Gastroesophageal sphincter (tissue), 3 donors: ENCODE results near the gene FOXK1.

ENCODE experiments used
- EP300 ChIP-seq: sonication (generic); formaldehyde crosslinking; IDR thresholded peaks from one replicate; pipeline ENCODE4 v1.6.1; 2017; ENCODE audit warnings: antibody characterized with exemption, mild to moderate bottlenecking
- POLR2AphosphoS5 ChIP-seq: sonication (generic); formaldehyde crosslinking; IDR thresholded peaks from one replicate; pipeline ENCODE4 v1.6.1; 2017; ENCODE audit warnings: antibody characterized with exemption
- TF ChIP-seq, protein P1 (sequence below), 4 experiments: fragments of 200-600 bp in 2 of 4; fragments of 450-650 bp in 2 of 4; sonication (generic) in 1 of 4; IDR thresholded peaks; one replicate each; pipeline ENCODE4 v1.5.1; 2017 to 2019; ENCODE audit warnings: antibody characterized with exemption in 4 of 4, mild to moderate bottlenecking in 2 of 4, moderate library complexity in 2 of 4

DNA sequence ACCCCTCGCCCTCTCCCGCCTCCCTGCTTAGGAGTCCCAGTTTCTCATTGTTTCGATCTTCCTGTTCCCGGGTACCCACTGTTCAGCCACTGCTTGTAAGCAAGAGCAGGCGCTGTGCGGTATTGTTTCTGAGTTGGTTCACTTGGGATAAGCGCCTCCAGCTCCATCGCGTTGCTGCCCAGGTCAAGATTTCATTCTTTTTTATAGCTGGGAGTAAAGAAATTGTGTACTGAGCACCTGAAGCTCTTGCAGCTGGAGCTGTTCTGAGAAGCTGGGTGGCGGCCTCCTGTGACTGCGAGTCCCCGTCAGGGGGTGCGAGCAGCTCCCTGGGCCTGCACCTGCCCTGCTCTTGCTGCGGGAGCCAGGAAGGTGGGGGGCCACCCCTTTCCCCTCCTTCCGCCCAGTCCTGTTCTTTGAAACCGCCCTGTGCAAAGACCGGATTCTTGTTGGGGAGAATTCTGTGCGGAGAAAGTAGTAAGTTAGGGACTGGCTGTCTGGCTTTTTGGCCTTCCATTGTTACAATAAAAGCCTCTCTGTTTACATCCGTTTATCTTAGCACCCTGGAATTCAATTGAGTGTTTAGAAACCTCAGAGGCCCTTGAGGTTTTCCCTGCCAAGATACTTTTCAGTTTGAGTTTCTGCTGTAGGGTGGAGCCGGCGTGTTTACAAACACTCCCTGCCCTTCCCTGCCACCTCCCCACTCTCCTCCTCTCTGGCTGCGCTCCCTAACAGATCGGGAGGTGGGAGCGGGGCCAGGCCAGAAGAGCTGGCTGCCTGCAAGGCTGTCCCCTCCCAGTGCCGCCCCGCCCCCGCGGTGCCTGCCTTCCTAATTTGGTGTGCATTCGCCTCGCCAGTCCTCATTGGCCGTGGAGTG lies 62.5 kb downstream of the FOXK1 start:
- no peak for TF ChIP-seq EP300
- peak; percentile 95 for TF ChIP-seq POLR2AphosphoS5
- TF ChIP-seq, protein P1, sequence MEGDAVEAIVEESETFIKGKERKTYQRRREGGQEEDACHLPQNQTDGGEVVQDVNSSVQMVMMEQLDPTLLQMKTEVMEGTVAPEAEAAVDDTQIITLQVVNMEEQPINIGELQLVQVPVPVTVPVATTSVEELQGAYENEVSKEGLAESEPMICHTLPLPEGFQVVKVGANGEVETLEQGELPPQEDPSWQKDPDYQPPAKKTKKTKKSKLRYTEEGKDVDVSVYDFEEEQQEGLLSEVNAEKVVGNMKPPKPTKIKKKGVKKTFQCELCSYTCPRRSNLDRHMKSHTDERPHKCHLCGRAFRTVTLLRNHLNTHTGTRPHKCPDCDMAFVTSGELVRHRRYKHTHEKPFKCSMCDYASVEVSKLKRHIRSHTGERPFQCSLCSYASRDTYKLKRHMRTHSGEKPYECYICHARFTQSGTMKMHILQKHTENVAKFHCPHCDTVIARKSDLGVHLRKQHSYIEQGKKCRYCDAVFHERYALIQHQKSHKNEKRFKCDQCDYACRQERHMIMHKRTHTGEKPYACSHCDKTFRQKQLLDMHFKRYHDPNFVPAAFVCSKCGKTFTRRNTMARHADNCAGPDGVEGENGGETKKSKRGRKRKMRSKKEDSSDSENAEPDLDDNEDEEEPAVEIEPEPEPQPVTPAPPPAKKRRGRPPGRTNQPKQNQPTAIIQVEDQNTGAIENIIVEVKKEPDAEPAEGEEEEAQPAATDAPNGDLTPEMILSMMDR (IDR thresholded peaks at IDR 0.05): peak in 1 of 4 experiments; percentile 6
